Caco-2 (cell line): ENCODE measurements around the gene GSG1L. TPM values are rescaled to one million over a fixed set of nuclear protein-coding genes. Genes with fewer than 3 reads are reported as not detected.

ENCODE experiments used
- BruUV-seq: library from RNA; stranded (reverse); fragments of 400-500 nt; replicated peaks from 2 replicates; lab custom pipeline; 2021; lab: Mats Ljungman, UMichigan
- CTCF ChIA-PET: fragments of 300-600 bp; sonication (Branson Sonifier 250); formaldehyde crosslinking; loops from one replicate; lab custom pipeline; 2022; ENCODE audit warnings: antibody characterized with exemption; lab: Charles Lee
- POLR2A ChIA-PET: fragments of 300-600 bp; sonication (Branson Sonifier 250); formaldehyde crosslinking; loops from one replicate; lab custom pipeline; 2022; ENCODE audit warnings: antibody characterized with exemption; lab: Charles Lee
- DNase-seq, 2 experiments: peaks; one replicate each; pipeline versions ENCODE4 v3.0.0 to v3.0.0-alpha.2; 2020 to 2022
- H3K27me3 ChIP-seq: replicated peaks from 2 replicates; pipeline ENCODE4 v1.6.0; 2011; ENCODE audit warnings: low read length; ENCODE audit not compliant: control insufficient read depth, insufficient read depth
- H3K36me3 ChIP-seq: 2 replicates; pipeline ENCODE4 v1.5.1; 2011; ENCODE audit warnings: low read length; ENCODE audit not compliant: control insufficient read depth, insufficient read depth
- H3K4me1 ChIP-seq: fragments of 250-450 bp; sonication (Bioruptor Pico); 2 replicates; pipeline ENCODE4 v1.5.1; 2020; ENCODE audit warnings: mild to moderate bottlenecking
- H3K4me3 ChIP-seq: 2 replicates; pipeline ENCODE4 v1.5.1; 2011; ENCODE audit warnings: low read depth, mild to moderate bottlenecking, control low read depth, low read length
- H3K9me3 ChIP-seq: fragments of 250-450 bp; sonication (Bioruptor Pico); 2 replicates; pipeline ENCODE4 v1.5.1; 2020; ENCODE audit warnings: mild to moderate bottlenecking, moderate library complexity
- H3K27ac Mint-ChIP-seq: one replicate; pipeline ENCODE4 v1.8.0; 2022; ENCODE audit warnings: mixed read lengths; ENCODE audit not compliant: unreplicated experiment
- H3K27me3 Mint-ChIP-seq: one replicate; pipeline ENCODE4 v1.8.0; 2022; ENCODE audit warnings: mixed read lengths; ENCODE audit not compliant: insufficient read depth, unreplicated experiment
- H3K36me3 Mint-ChIP-seq: one replicate; pipeline ENCODE4 v1.8.0; 2022; ENCODE audit warnings: mild to moderate bottlenecking, mixed read lengths; ENCODE audit not compliant: insufficient read depth, unreplicated experiment
- H3K4me1 Mint-ChIP-seq: one replicate; pipeline ENCODE4 v1.8.0; 2022; ENCODE audit warnings: low read depth, mixed read lengths; ENCODE audit not compliant: unreplicated experiment
- H3K4me3 Mint-ChIP-seq: one replicate; pipeline ENCODE4 v1.8.0; 2022; ENCODE audit warnings: mild to moderate bottlenecking, moderate library complexity, mixed read lengths; ENCODE audit not compliant: unreplicated experiment
- H3K9me3 Mint-ChIP-seq: one replicate; pipeline ENCODE4 v1.8.0; 2022; ENCODE audit warnings: mixed read lengths; ENCODE audit not compliant: unreplicated experiment
- intact Hi-C: fragments of 100-400 bp; cut with micrococcal nuclease; formaldehyde crosslinking; loops from one replicate; pipeline ENCODE4 v1.10.0; 2022; ENCODE audit not compliant: unreplicated experiment
- total RNA-seq: library from RNA; stranded (reverse); gene quantifications from 2 replicates; pipeline ENCODE4 v1.2.3, GENCODE V29; 2022
- TF ChIP-seq, protein P1 (sequence below), 2 experiments: fragments of 200-600 bp in 1 of 2; IDR thresholded peaks; 1 replicate in 1 of 2; 2 replicates in 1 of 2; pipeline versions ENCODE4 v1.5.1 to v1.8.0; 2011 to 2022; ENCODE audit warnings: antibody characterized with exemption in 1 of 2, control low read depth in 1 of 2, inconsistent platforms in 1 of 2, low read depth in 1 of 2, low read length in 1 of 2, mild to moderate bottlenecking in 1 of 2, moderate library complexity in 1 of 2; ENCODE audit not compliant: insufficient read depth in 1 of 2, severe bottlenecking in 1 of 2, unreplicated experiment in 1 of 2

Gene GSG1L
- total RNA-seq, 1 experiment from 2014 or later: not detected

- Mint-ChIP-seq H3K9me3 (no peaks in the 10 kb centered on the region), H3K36me3 (peaks cover 4% of the 10 kb centered on the region), H3K27me3 (no peaks in the 10 kb centered on the region), H3K4me3 (no peak overlapping the region), H3K4me1 (no peaks in the 10 kb centered on the region), H3K27ac (no peak overlapping the region)
- DNase-seq: no peak
- ChIA-PET POLR2A (no interaction called here), CTCF (no interaction called here)
- Histone ChIP-seq H3K27me3 (no peaks in the 10 kb centered on the region), H3K4me3 (no peak overlapping the region), H3K36me3 (no peaks in the 10 kb centered on the region; the same call in 1 of the 2 replicates), H3K9me3 (no peaks in the 10 kb centered on the region), H3K4me1 (no peaks in the 10 kb centered on the region)
- BruUV-seq: no TSS peak
- TF ChIP-seq, protein P1, sequence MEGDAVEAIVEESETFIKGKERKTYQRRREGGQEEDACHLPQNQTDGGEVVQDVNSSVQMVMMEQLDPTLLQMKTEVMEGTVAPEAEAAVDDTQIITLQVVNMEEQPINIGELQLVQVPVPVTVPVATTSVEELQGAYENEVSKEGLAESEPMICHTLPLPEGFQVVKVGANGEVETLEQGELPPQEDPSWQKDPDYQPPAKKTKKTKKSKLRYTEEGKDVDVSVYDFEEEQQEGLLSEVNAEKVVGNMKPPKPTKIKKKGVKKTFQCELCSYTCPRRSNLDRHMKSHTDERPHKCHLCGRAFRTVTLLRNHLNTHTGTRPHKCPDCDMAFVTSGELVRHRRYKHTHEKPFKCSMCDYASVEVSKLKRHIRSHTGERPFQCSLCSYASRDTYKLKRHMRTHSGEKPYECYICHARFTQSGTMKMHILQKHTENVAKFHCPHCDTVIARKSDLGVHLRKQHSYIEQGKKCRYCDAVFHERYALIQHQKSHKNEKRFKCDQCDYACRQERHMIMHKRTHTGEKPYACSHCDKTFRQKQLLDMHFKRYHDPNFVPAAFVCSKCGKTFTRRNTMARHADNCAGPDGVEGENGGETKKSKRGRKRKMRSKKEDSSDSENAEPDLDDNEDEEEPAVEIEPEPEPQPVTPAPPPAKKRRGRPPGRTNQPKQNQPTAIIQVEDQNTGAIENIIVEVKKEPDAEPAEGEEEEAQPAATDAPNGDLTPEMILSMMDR (IDR thresholded peaks at IDR 0.05; ENCODE audit: insufficient read depth in 1 of 2, low read depth in 1 of 2, low read length in 1 of 2, severe bottlenecking in 1 of 2, unreplicated experiment in 1 of 2): no peak
- intact Hi-C loops: no loop called here
Measured at GRCh38 chr16:27775254-27775653, 288.3 kb downstream of the GSG1L start.

DNA sequence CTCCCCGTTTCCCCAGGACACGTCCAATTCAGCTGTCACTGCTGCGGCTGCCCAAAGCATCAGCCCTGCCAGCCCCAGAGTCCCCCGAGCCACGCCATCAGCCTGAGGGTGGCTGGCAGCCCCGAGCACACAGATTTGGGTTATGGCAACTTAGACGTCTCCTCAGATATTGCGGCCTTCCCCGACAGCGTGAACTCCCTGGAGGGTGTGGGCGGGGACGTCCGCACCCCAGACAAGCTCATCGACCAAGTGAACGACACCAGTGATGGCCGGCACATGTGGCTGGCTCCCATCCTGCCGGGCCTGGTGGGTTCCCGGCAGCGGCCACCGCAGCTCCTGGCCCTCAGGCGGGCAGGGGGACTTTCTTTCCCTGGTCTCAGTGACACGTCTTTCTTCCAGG, 288.7 kb downstream of the GSG1L start:
- TF ChIP-seq, protein P1 (IDR thresholded peaks at IDR 0.05; ENCODE audit: insufficient read depth in 1 of 2, low read depth in 1 of 2, low read length in 1 of 2, severe bottlenecking in 1 of 2, unreplicated experiment in 1 of 2): no peak
- no peaks in the 10 kb centered on the region for H3K27me3 ChIP-seq
- H3K4me1 Mint-ChIP-seq: no peaks in the 10 kb centered on the region
- no peak for DNase-seq
- H3K9me3 Mint-ChIP-seq: no peaks in the 10 kb centered on the region
- ChIA-PET POLR2A (no interaction called here), CTCF (no interaction called here)
- intact Hi-C loops: no loop called here
- no peaks in the 10 kb centered on the region for H3K27me3 Mint-ChIP-seq
- BruUV-seq: no TSS peak
- H3K9me3 ChIP-seq: no peaks in the 10 kb centered on the region
- no peak overlapping the region for H3K27ac Mint-ChIP-seq
- no peaks in the 10 kb centered on the region for H3K4me1 ChIP-seq
- no peak overlapping the region for H3K4me3 Mint-ChIP-seq
- peaks cover 4% of the 10 kb centered on the region for H3K36me3 Mint-ChIP-seq
- no peak overlapping the region for H3K4me3 ChIP-seq
- no peaks in the 10 kb centered on the region; the same call in 1 of the 2 replicates for H3K36me3 ChIP-seq

DNA sequence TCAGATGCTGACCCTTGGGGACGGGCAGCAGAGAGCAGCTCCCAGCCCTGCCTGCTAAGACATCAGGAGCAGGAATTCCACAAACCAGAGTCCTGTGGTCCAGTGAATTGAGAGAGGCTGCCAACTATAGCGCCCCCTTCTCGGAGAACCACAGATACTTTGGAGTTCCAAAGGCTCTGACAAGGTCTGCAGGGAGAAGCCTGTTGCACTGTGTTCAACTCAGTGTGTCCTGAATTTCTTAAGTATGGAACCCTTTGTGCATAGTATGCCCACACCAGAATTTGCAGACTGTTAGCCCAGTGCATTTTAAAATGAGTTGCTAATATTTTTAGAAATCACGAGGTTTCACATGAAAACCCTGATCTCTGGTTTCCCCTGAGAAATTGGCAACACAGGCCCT, 290.2 kb downstream of the GSG1L start:
- intact Hi-C loops: no loop called here
- ChIA-PET POLR2A (no interaction called here), CTCF (no interaction called here)
- no TSS peak for BruUV-seq
- TF ChIP-seq, protein P1 (IDR thresholded peaks at IDR 0.05; ENCODE audit: insufficient read depth in 1 of 2, low read depth in 1 of 2, low read length in 1 of 2, severe bottlenecking in 1 of 2, unreplicated experiment in 1 of 2): no peak
- Histone ChIP-seq H3K36me3 (no peaks in the 10 kb centered on the region; the same call in 1 of the 2 replicates), H3K9me3 (no peaks in the 10 kb centered on the region), H3K4me3 (no peak overlapping the region), H3K4me1 (no peaks in the 10 kb centered on the region), H3K27me3 (no peaks in the 10 kb centered on the region)
- H3K9me3 Mint-ChIP-seq: no peaks in the 10 kb centered on the region
- peaks cover 4% of the 10 kb centered on the region for H3K36me3 Mint-ChIP-seq
- no peak overlapping the region for H3K4me3 Mint-ChIP-seq
- no peaks in the 10 kb centered on the region for H3K4me1 Mint-ChIP-seq
- H3K27me3 Mint-ChIP-seq: no peaks in the 10 kb centered on the region
- no peak for DNase-seq
- no peak overlapping the region for H3K27ac Mint-ChIP-seq
